ENCODE measurements around the gene TCEANC2. TPM values are rescaled to one million over a fixed set of nuclear protein-coding genes. Genes with fewer than 3 reads are reported as not detected.

The TCEANC2 gene
- total RNA-seq, 2 donors from 2014 or later = 4.4 to 5.9 TPM

DNA sequence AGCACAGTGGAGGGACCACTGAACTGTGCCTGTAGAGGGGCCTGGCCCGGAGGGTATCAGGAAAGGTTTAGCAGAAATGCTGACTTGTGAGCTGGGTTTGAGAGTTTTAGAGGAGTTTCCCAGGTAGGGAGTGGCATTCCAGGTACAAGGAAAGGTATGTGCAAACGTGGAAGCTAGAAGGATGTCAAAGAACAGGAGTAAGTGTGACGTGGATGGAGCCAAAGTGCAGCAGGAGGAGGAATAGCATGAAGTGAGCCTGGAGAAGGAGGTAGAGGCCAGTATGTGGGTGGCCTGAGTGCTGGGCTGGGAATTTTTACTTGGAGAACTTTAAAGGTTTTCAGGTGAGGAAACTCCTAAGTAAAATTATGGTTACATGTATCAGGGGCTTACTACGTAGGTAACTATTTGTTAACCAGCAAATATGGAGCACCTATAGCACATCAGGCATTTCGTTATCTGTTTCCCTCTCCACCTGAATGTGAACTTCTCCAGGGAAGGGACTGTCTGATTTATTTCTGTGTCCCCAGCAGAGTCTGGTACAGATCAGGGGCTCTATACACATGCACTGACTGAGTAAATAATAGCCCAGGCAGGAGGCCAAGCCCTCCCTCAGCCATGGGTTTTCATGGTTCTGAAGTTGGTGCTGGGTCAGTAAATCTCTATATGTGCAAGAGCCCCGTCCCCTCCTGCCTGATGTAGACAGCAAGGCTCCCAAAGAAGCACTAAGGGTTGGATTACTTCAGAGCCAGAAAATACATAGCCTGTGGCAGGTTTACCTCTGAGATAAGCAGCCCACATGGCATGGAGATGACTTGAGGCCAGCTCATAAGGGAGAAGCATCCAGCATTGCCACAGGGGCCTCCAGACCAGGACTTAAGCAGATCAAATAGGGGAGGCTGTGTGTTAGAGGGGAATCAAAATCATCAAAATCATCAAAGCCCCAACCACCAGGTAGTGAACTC, 56.0 kb downstream of the TCEANC2 start:
- H3K4me1 ChIP-seq = no peaks in the 10 kb centered on the region
- H3K27me3 ChIP-seq = no peaks in the 10 kb centered on the region
- no peak overlapping the region for H3K27ac ChIP-seq
- no peaks in the 10 kb centered on the region for H3K9me3 ChIP-seq
- H3K36me3 ChIP-seq = no peaks in the 10 kb centered on the region
- intact Hi-C loops (cut with DNase I) = no loop called here
- H3K9ac ChIP-seq (ENCODE audit: low read depth in 2 of 2, low read length in 2 of 2) = no peak overlapping the region
- H3K4me3 ChIP-seq = no peak overlapping the region
- TF ChIP-seq, protein P1, sequence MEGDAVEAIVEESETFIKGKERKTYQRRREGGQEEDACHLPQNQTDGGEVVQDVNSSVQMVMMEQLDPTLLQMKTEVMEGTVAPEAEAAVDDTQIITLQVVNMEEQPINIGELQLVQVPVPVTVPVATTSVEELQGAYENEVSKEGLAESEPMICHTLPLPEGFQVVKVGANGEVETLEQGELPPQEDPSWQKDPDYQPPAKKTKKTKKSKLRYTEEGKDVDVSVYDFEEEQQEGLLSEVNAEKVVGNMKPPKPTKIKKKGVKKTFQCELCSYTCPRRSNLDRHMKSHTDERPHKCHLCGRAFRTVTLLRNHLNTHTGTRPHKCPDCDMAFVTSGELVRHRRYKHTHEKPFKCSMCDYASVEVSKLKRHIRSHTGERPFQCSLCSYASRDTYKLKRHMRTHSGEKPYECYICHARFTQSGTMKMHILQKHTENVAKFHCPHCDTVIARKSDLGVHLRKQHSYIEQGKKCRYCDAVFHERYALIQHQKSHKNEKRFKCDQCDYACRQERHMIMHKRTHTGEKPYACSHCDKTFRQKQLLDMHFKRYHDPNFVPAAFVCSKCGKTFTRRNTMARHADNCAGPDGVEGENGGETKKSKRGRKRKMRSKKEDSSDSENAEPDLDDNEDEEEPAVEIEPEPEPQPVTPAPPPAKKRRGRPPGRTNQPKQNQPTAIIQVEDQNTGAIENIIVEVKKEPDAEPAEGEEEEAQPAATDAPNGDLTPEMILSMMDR (IDR thresholded peaks at IDR 0.05) = no peak
- DNase-seq = no peak

DNA sequence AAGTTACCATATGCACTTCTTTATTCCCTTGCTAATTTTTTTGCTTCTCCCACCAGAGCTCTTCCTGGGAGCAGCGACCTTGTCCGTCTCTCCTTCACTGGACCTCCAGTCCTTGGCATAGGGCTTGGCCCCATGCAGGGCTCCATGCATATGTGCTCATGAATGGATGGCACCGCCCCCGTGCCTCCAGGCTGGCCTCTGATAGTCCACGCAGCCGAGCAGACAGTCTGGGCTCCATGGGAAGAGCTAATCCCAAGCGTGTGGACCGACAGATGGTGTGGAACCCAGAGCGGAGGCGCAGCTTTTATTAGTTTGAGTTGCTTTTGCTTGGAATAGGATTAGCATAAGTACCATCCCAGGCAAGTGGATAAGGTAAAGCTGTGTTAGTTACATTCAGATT, 57.6 kb downstream of the TCEANC2 start:
- DNase-seq = no peak
- intact Hi-C loops (cut with DNase I) = no loop called here
- no peaks in the 10 kb centered on the region for H3K27me3 ChIP-seq
- H3K36me3 ChIP-seq = no peaks in the 10 kb centered on the region
- H3K4me1 ChIP-seq = no peaks in the 10 kb centered on the region
- no peak overlapping the region for H3K9ac ChIP-seq (ENCODE audit: low read depth in 2 of 2, low read length in 2 of 2)
- H3K9me3 ChIP-seq = no peaks in the 10 kb centered on the region
- no peak overlapping the region for H3K27ac ChIP-seq
- H3K4me3 ChIP-seq = no peak overlapping the region
- TF ChIP-seq, protein P1 (IDR thresholded peaks at IDR 0.05) = no peak

DNA sequence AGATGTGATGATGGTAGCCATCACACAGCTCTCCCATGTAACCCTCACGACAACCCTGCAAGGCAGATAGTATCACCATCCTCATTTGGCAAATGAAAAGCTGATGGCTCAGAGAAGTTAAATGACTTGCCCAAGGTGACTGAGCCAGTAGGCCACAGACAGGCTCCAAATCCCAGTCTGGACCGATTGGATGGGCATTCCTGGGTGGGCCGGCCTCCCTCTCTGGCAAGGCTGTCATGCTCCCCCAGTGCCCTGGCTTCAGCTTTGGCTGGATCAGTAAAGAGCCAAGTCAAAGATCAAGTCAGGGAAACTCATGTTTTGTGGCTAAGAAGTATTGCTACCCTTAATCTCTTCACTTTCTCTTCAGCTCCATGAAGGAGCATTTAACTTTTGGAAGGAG, 58.2 kb downstream of the TCEANC2 start:
- TF ChIP-seq, protein P1 (IDR thresholded peaks at IDR 0.05) = no peak
- Histone ChIP-seq H3K9ac (ENCODE audit: low read depth in 2 of 2, low read length in 2 of 2) (no peak overlapping the region), H3K9me3 (no peaks in the 10 kb centered on the region), H3K36me3 (no peaks in the 10 kb centered on the region), H3K27me3 (no peaks in the 10 kb centered on the region), H3K4me3 (no peak overlapping the region), H3K4me1 (no peaks in the 10 kb centered on the region), H3K27ac (no peak overlapping the region)
- intact Hi-C loops (cut with DNase I) = no loop called here
- DNase-seq = no peak

DNA sequence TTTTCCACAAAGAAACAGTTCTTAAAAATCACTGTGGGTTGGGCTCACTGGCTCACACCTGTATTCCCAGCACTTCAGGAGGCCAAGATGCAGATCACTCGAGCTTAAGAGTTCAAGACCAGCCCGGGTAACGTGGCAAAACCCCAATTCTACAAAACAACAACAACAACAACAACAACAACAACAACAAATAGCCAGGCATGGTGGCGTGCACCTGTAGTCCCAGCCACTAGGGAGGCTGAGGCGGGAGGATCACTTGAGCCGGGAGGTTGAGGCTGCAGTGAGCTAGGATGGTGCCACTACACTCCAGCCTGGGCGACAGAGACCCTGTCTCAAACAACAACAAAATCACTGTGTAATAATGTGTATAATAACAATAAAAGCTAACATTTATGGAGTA, 58.6 kb downstream of the TCEANC2 start:
- no peak overlapping the region for H3K4me3 ChIP-seq
- intact Hi-C loops (cut with DNase I) = no loop called here
- TF ChIP-seq, protein P1 (IDR thresholded peaks at IDR 0.05) = no peak
- no peaks in the 10 kb centered on the region for H3K36me3 ChIP-seq
- no peaks in the 10 kb centered on the region for H3K9me3 ChIP-seq
- no peak overlapping the region for H3K9ac ChIP-seq (ENCODE audit: low read depth in 2 of 2, low read length in 2 of 2)
- no peaks in the 10 kb centered on the region for H3K27me3 ChIP-seq
- no peak for DNase-seq
- H3K4me1 ChIP-seq = no peaks in the 10 kb centered on the region
- H3K27ac ChIP-seq = no peak overlapping the region

DNA sequence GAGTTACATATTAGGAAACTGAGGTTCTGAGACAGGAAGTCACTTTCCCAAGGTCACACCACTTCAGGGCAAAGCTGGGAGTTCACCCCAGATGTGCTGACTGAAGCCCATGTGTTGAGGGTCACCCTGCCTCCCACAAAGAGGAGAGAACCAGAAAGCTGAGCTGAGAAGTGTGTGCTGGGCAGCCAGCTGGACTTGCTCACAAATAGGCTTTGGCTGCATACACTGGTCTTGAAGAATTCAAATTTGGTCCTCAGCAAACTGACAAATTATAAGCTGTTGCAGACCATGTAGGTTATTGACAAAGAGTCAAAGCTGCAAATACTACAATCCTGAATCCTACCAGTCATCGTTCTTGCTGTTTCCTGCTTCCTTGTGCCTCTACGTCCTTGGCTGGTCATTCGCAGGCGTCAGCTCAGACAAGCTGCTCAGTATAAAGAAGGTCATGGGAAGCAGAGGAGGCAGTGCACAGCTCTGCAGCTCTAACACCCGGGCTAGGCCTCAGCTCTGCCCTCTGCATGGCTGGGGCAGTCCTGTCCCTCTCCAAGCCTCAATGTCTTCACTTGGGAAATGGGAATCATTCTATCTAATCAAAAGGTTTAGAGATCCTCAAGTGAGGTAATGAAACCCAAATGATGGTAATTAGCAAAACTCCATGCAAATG, 59.4 kb downstream of the TCEANC2 start:
- TF ChIP-seq, protein P1 (IDR thresholded peaks at IDR 0.05) = no peak
- Histone ChIP-seq H3K27ac (no peak overlapping the region), H3K9ac (ENCODE audit: low read depth in 2 of 2, low read length in 2 of 2) (no peak overlapping the region), H3K9me3 (no peaks in the 10 kb centered on the region), H3K4me3 (no peak overlapping the region), H3K27me3 (no peaks in the 10 kb centered on the region), H3K4me1 (no peaks in the 10 kb centered on the region), H3K36me3 (no peaks in the 10 kb centered on the region)
- no peak for DNase-seq
- intact Hi-C loops (cut with DNase I) = no loop called here

Measured in colonic mucosa (tissue), 4 donors.